Spleen (tissue), 11 donors: Measurements from ENCODE around the gene SLC39A2. TPM values are rescaled to one million over a fixed set of nuclear protein-coding genes. Genes with fewer than 3 reads are reported as not detected.

ENCODE experiments used
- DNase-seq: peaks from one replicate; pipeline ENCODE4 v3.0.0-alpha.2; 2020
- H3K27ac ChIP-seq, 8 donors: fragments of 200-600 bp; sonication (generic) in 7 of 8; 1 replicate in 4 of 8; 2 replicates in 4 of 8; pipeline versions ENCODE4 v1.5.0 to v1.8.0; 2016 to 2021; ENCODE audit warnings: inconsistent platforms in 4 of 8, mild to moderate bottlenecking in 4 of 8, moderate library complexity in 1 of 8
- H3K27me3 ChIP-seq, 7 donors: fragments of 200-600 bp; sonication (generic) in 6 of 7; replicated peaks in 1 of 7; 1 replicate in 4 of 7; 2 replicates in 3 of 7; pipeline versions ENCODE4 v1.5.0 to v1.8.0; 2016 to 2021; ENCODE audit warnings: inconsistent platforms in 3 of 7, mild to moderate bottlenecking in 1 of 7
- H3K36me3 ChIP-seq, 6 donors: fragments of 200-600 bp; sonication (generic) in 5 of 6; 1 replicate in 4 of 6; 2 replicates in 2 of 6; pipeline versions ENCODE4 v1.5.0 to v1.8.0; 2016 to 2021; ENCODE audit warnings: inconsistent platforms in 2 of 6
- H3K4me1 ChIP-seq, 6 donors: fragments of 200-600 bp; sonication (generic) in 5 of 6; 1 replicate in 3 of 6; 2 replicates in 3 of 6; pipeline versions ENCODE4 v1.5.0 to v1.8.0; 2016 to 2021; ENCODE audit warnings: inconsistent platforms in 3 of 6
- H3K4me3 ChIP-seq, 8 donors: fragments of 200-600 bp; sonication (generic) in 7 of 8; 1 replicate in 4 of 8; 2 replicates in 4 of 8; pipeline versions ENCODE4 v1.5.0 to v1.8.0; 2016 to 2021; ENCODE audit warnings: inconsistent platforms in 4 of 8, mild to moderate bottlenecking in 4 of 8, moderate library complexity in 2 of 8
- H3K9me3 ChIP-seq, 8 donors: fragments of 200-600 bp; sonication (generic) in 7 of 8; 1 replicate in 4 of 8; 2 replicates in 4 of 8; pipeline versions ENCODE4 v1.5.0 to v1.8.0; 2016 to 2021; ENCODE audit warnings: inconsistent platforms in 4 of 8
- CTCF ChIP-seq, 11 experiments: fragments of 200-600 bp in 7 of 11; fragments of 450-650 bp in 4 of 11; sonication (generic) in 4 of 11; IDR thresholded peaks in 8 of 11; conservative IDR thresholded peaks in 3 of 11; 1 replicate in 7 of 11; 2 replicates in 4 of 11; pipeline versions ENCODE4 v1.4.0 to v1.8.0; 2016 to 2021; ENCODE audit warnings: antibody characterized with exemption in 11 of 11, inconsistent platforms in 4 of 11, mild to moderate bottlenecking in 1 of 11
- POLR2A ChIP-seq, 3 donors: fragments of 450-650 bp; IDR thresholded peaks; one replicate each; pipeline ENCODE4 v1.5.1; 2017; ENCODE audit warnings: antibody characterized with exemption in 3 of 3, mild to moderate bottlenecking in 1 of 3
- POLR2AphosphoS5 ChIP-seq, 3 donors: sonication (generic); formaldehyde crosslinking; IDR thresholded peaks; one replicate each; pipeline ENCODE4 v1.5.1; 2017; ENCODE audit warnings: antibody characterized with exemption in 3 of 3
- WGBS, 5 donors: extraction: QIAGEN DNeasy Blood & Tissue Kit in 3 of 5; methylation state at CpG; one replicate each; pipeline versions ENCODE4 v1.1.5 to v1.1.7; 2013 to 2018; 5-methylcytosine and 5-hydroxymethylcytosine counted together
- intact Hi-C: fragments of 100-400 bp; cut with DNase I; formaldehyde crosslinking; loops from one replicate; pipeline ENCODE4 v1.15.0; 2023; ENCODE audit warnings: low total_unique reads
- polyA plus RNA-seq, 3 donors: library from polyadenylated mRNA; stranded (reverse); fragments of 200-250 nt; gene quantifications; one replicate each; pipeline ENCODE4 v1.2.1, GENCODE V29; 2013
- total RNA-seq, 7 donors: library from RNA; depleted of rRNA in 3 of 7; stranded (reverse); fragments of >200 nt in 3 of 7; fragmentation: NEBNext Ultra II Directional in 4 of 7; extraction: Animal tissue kit (Norgen Biotek cat#: 25700) in 4 of 7; gene quantifications; one replicate each; pipeline versions ENCODE4 v1.1.0 to v1.2.1, GENCODE V29; 2016 to 2021
- donor health status: healthy with polysubstance abuse.
- donor health status: DM: no; HTN: no; CAD: no; lungs with moderate emphysema.
- donor health status: DM: no; HTN: no; CAD: no.
- donor health status: Bipolar disorder and iron deficiency.
- donor health status: healthy.
- donor health status: DM: no; HTN: no; CAD: no.
- donor health status: DM: yes; HTN: yes; CAD: no.

The SLC39A2 gene
- total and polyA plus RNA-seq, 10 donors = 0.06 to 0.23 (median 0.16) TPM; not detected in 6

- intact Hi-C loops = no loop called here
- H3K4me1 ChIP-seq = peaks cover 6 to 21% (median 15%) of the 10 kb centered on the region in 6 donors
- WGBS, 5 donors = 72 to 85% (median 77%) methylated on average over 5 of the region's 5 CpGs
Observed at GRCh38 chr14:21034707-21035106, 35.6 kb downstream of the SLC39A2 start, which contains the start of gene RNASE13. Gene RNASE13 (minus strand): TSS chr14:21034807. CDS start chr14:21034288, 519 bp downstream.

GRCh38 chr14:21036751-21037150, 37.7 kb downstream of the SLC39A2 start:
- DNase-seq = no peak

More at GRCh38 chr14:21034707-21035106, 35.6 kb downstream of the SLC39A2 start, which contains the start of gene RNASE13:
- no peak for DNase-seq
- Histone ChIP-seq H3K27me3 (no peaks in the 10 kb centered on the region), H3K4me3 (no peak within 1 kb of the TSS), H3K27ac (no peak within 1 kb of the TSS), H3K36me3 (no peaks in the 10 kb centered on the region), H3K9me3 (no peaks in the 10 kb centered on the region)
- TF ChIP-seq CTCF (IDR thresholded peaks at IDR 0.05 in 8 of 11, conservative IDR thresholded peaks at IDR 0.05 in 3 of 11) = no peak
- TF ChIP-seq POLR2A (IDR thresholded peaks at IDR 0.05) = no peak
- TF ChIP-seq POLR2AphosphoS5 (IDR thresholded peaks at IDR 0.05) = no peak

GRCh38 chr14:21037156-21037555, 38.1 kb downstream of the SLC39A2 start:
- intact Hi-C loops = no loop called here
- Histone ChIP-seq H3K4me3 (no peak overlapping the region), H3K27me3 (no peaks in the 10 kb centered on the region), H3K9me3 (no peaks in the 10 kb centered on the region), H3K36me3 (no peaks in the 10 kb centered on the region), H3K4me1 (peaks cover 9 to 28% (median 19%) of the 10 kb centered on the region in 6 donors), H3K27ac (peak overlapping the region in 3 of 8 donors; percentile 10 to 77 (median 71))
- DNase-seq = no peak
- 81 to 92% (median 86%) methylated on average over 3 of the region's 3 CpGs for WGBS, 5 donors
- TF ChIP-seq POLR2AphosphoS5 (IDR thresholded peaks at IDR 0.05) = no peak
- no peak for TF ChIP-seq CTCF (IDR thresholded peaks at IDR 0.05 in 8 of 11, conservative IDR thresholded peaks at IDR 0.05 in 3 of 11)
- no peak for TF ChIP-seq POLR2A (IDR thresholded peaks at IDR 0.05)

More at GRCh38 chr14:21036751-21037150, 37.7 kb downstream of the SLC39A2 start:
- TF ChIP-seq CTCF (IDR thresholded peaks at IDR 0.05 in 8 of 11, conservative IDR thresholded peaks at IDR 0.05 in 3 of 11) (no peak), POLR2AphosphoS5 (IDR thresholded peaks at IDR 0.05) (no peak), POLR2A (IDR thresholded peaks at IDR 0.05) (no peak)
- intact Hi-C loops = no loop called here
- H3K4me3 ChIP-seq = no peak overlapping the region
- H3K36me3 ChIP-seq = no peaks in the 10 kb centered on the region
- no peaks in the 10 kb centered on the region for H3K9me3 ChIP-seq
- no peaks in the 10 kb centered on the region for H3K27me3 ChIP-seq
- peak overlapping the region in 1 of 8 donors; percentile 71 for H3K27ac ChIP-seq
- peaks cover 9 to 28% (median 19%) of the 10 kb centered on the region in 6 donors for H3K4me1 ChIP-seq
- 84 to 96% (median 89%) methylated on average over 7 of the region's 7 CpGs for WGBS, 5 donors

- peaks cover 14 to 40% (median 28%) of the 10 kb centered on the region in 6 donors for H3K4me1 ChIP-seq
- DNase-seq = peak; percentile 78
- peak overlapping the region; percentile 14 to 77 (median 72) for H3K27ac ChIP-seq
- H3K9me3 ChIP-seq = no peaks in the 10 kb centered on the region
- H3K4me3 ChIP-seq = no peak overlapping the region
- TF ChIP-seq POLR2AphosphoS5 (IDR thresholded peaks at IDR 0.05) (peak in 2 of 3 donors; percentile 60 to 71), POLR2A (IDR thresholded peaks at IDR 0.05) (no peak)
- WGBS, 5 donors = 45 to 62% (median 57%) methylated on average over 10 of the region's 10 CpGs
- H3K27me3 ChIP-seq = no peaks in the 10 kb centered on the region
- H3K36me3 ChIP-seq = no peaks in the 10 kb centered on the region
- intact Hi-C loops = no loop called here
Observed at GRCh38 chr14:21038441-21039422, 39.6 kb downstream of the SLC39A2 start.
